ENCODE measurements around the gene PCDHA1. TPM values are rescaled to one million over a fixed set of nuclear protein-coding genes. Genes with fewer than 3 reads are reported as not detected.

Gene PCDHA1
- total and polyA plus RNA-seq, 2 donors (not counting 3 experiments of a cell fraction or from before 2014, with no cell fraction given): 0.04 TPM; not detected in 1

- no TSS peak for BruUV-seq (replicated peaks)
- H3K36me3 ChIP-seq (ENCODE audit: control insufficient read depth in 2 of 2, extremely low read depth in 1 of 2, insufficient read depth in 2 of 2, low read length in 2 of 2): no peaks in the 10 kb centered on the region
- H3K27ac ChIP-seq (ENCODE audit: insufficient read depth, low read depth, low read length): no peak within 1 kb of the TSS
- dilution Hi-C loops (cut with MboI; ENCODE audit: extremely low pct_ligation_motif_present, low sequenced_read_pairs): no loop called here
- H3K79me2 ChIP-seq (ENCODE audit: control insufficient read depth, insufficient read depth, low read length): no peaks in the 10 kb centered on the region
- no peak within 1 kb of the TSS for H3K4me2 ChIP-seq (ENCODE audit: insufficient read depth, low read length)
- H3K9me1 ChIP-seq (replicated peaks; ENCODE audit: control insufficient read depth, extremely low read depth, insufficient read depth, low read length): no peaks in the 10 kb centered on the region
- H4K20me1 ChIP-seq (replicated peaks; ENCODE audit: control insufficient read depth, extremely low read depth, insufficient read depth, low read length): no peaks in the 10 kb centered on the region
- ChIA-PET CTCF (interaction anchor here (0.7 to 1.1 kb wide), 3 partner anchors 28 to 726 kb away, joined by 3 to 9 read pairs (median 3); partner anchors contain the start of gene PCDHA11), POLR2A (no interaction called here)
- no peak within 1 kb of the TSS for H3K9ac ChIP-seq (replicated peaks; ENCODE audit: extremely low read depth, insufficient read depth, low read length)
- FAIRE-seq (no peak), DNase-seq (ENCODE audit: low read depth, low spot score) (no peak)
- H3K4me1 ChIP-seq (ENCODE audit: control insufficient read depth, extremely low read depth, insufficient read depth, low read length): no peaks in the 10 kb centered on the region
- no peaks in the 10 kb centered on the region for H3K27me3 ChIP-seq (ENCODE audit: control insufficient read depth in 2 of 2, insufficient read depth in 2 of 2, low read length in 2 of 2)
- no peak within 1 kb of the TSS for H2AFZ ChIP-seq (ENCODE audit: low read depth, low read length)
- no peak for TF ChIP-seq POLR2A (IDR thresholded peaks at IDR 0.05; ENCODE audit: low read depth, low read length)
- peak; percentile 22 to 29 for TF ChIP-seq CTCF (IDR thresholded peaks at IDR 0.05; ENCODE audit: extremely low read depth in 1 of 2, insufficient read depth in 1 of 2, low read depth in 1 of 2, low read length in 2 of 2)
- intact Hi-C loops (cut with micrococcal nuclease): loop anchor here (2.0 kb wide), 1 partner anchor 200 kb away; no protein-coding TSS in a partner anchor
- no peaks in the 10 kb centered on the region for H3K9me3 ChIP-seq (replicated peaks; ENCODE audit: control insufficient read depth, insufficient read depth, low read length)
- H3K4me3 ChIP-seq (replicated peaks in 1 of 3; ENCODE audit: insufficient read depth in 1 of 3, low read depth in 1 of 3, low read length in 3 of 3): no peak within 1 kb of the TSS
These were observed 55.3 kb downstream of the PCDHA1 start, which contains the start of gene PCDHA8 for GRCh38 chr5:140840978-140841962. TSS of gene PCDHA8 (plus strand) at chr5:140841187. CDS start at chr5:140841322, 135 bp downstream.
